MM.1S (cell line): ENCODE data around the gene CTNNBL1.

Experiments
- EZH2 ChIP-seq: fragments of 300-600 bp; sonication (generic); optimal IDR thresholded peaks from 2 replicates; pipeline ENCODE3; 2017; ENCODE audit warnings: low read depth, mild to moderate bottlenecking, antibody characterized with exemption, low read length, mixed read lengths
- TF ChIP-seq, protein P1 (sequence below): fragments of 300-600 bp; sonication (generic); IDR thresholded peaks from 2 replicates; pipeline ENCODE4 v1.5.1; 2016; ENCODE audit warnings: antibody characterized with exemption, low read length, mixed read lengths

DNA sequence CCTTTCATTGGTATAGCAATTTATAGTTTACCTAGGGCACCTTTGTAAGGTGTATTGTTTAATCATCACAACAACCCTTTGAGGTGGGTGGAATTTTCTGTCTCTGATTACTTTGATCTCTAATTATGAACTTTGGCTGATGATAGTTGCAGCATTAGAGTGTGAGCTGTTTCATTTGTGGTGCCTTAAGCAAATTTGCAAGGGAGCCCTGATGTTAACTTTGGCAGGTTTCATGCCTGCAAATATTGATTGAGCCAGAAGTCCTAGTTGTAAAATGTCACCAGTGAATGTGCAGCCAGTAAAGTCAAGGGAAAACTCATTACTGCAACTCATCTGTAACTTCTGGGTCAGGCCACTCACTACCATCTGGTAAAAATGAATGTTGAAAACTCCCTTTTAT, 29.8 kb downstream of the CTNNBL1 start:
- TF ChIP-seq, protein P1, sequence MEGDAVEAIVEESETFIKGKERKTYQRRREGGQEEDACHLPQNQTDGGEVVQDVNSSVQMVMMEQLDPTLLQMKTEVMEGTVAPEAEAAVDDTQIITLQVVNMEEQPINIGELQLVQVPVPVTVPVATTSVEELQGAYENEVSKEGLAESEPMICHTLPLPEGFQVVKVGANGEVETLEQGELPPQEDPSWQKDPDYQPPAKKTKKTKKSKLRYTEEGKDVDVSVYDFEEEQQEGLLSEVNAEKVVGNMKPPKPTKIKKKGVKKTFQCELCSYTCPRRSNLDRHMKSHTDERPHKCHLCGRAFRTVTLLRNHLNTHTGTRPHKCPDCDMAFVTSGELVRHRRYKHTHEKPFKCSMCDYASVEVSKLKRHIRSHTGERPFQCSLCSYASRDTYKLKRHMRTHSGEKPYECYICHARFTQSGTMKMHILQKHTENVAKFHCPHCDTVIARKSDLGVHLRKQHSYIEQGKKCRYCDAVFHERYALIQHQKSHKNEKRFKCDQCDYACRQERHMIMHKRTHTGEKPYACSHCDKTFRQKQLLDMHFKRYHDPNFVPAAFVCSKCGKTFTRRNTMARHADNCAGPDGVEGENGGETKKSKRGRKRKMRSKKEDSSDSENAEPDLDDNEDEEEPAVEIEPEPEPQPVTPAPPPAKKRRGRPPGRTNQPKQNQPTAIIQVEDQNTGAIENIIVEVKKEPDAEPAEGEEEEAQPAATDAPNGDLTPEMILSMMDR: no peak
- no peak for TF ChIP-seq EZH2
